Type B pancreatic cell (in vitro differentiated cells): ENCODE measurements around the gene COL23A1. TPM values are rescaled to one million over a fixed set of nuclear protein-coding genes. Genes with fewer than 3 reads are reported as not detected.

Source experiments
- DNase-seq: peaks from one replicate; pipeline ENCODE4 v3.0.0; 2021; ENCODE audit warnings: mixed read lengths; ENCODE audit not compliant: unreplicated experiment; ENCODE audit errors: extremely low spot score
- H3K27ac Mint-ChIP-seq: 2 replicates; pipeline ENCODE4 v1.8.0; 2021; ENCODE audit warnings: mild to moderate bottlenecking, mixed read lengths
- H3K27me3 Mint-ChIP-seq: 2 replicates; pipeline ENCODE4 v1.8.0; 2021; ENCODE audit warnings: mixed read lengths
- H3K36me3 Mint-ChIP-seq: 2 replicates; pipeline ENCODE4 v1.8.0; 2021; ENCODE audit warnings: mixed read lengths
- H3K4me1 Mint-ChIP-seq: one replicate; pipeline ENCODE4 v1.8.0; 2021; ENCODE audit warnings: mixed read lengths; ENCODE audit not compliant: unreplicated experiment
- H3K4me3 Mint-ChIP-seq: 2 replicates; pipeline ENCODE4 v1.8.0; 2021; ENCODE audit warnings: mild to moderate bottlenecking, mixed read lengths
- H3K9me3 Mint-ChIP-seq: 2 replicates; pipeline ENCODE4 v1.8.0; 2021; ENCODE audit warnings: mixed read lengths
- CTCF ChIP-seq: fragments of 200-600 bp; sonication (generic); conservative IDR thresholded peaks from 2 replicates; pipeline ENCODE4 v1.5.0; 2021; ENCODE audit warnings: antibody characterized with exemption, mild to moderate bottlenecking
- total RNA-seq: library from RNA; stranded (reverse); gene quantifications from 2 replicates; pipeline ENCODE4 v1.2.1, GENCODE V29; 2021; ENCODE audit warnings: low replicate concordance

Gene COL23A1
- total RNA-seq, 1 donor from 2014 or later: 15.5 TPM

- Mint-ChIP-seq H3K36me3 (no peaks in the 10 kb centered on the region), H3K4me1 (peaks cover 19% of the 10 kb centered on the region), H3K9me3 (no peaks in the 10 kb centered on the region), H3K4me3 (no peak overlapping the region), H3K27me3 (peaks cover 10% of the 10 kb centered on the region), H3K27ac (no peak overlapping the region)
- TF ChIP-seq CTCF: peak; percentile 27
- DNase-seq: no peak
Measured at GRCh38 chr5:178551468-178551867, 38.7 kb downstream of the COL23A1 start.

- Mint-ChIP-seq H3K4me3 (no peak overlapping the region), H3K9me3 (no peaks in the 10 kb centered on the region), H3K36me3 (no peaks in the 10 kb centered on the region), H3K4me1 (peaks cover 19% of the 10 kb centered on the region), H3K27ac (no peak overlapping the region), H3K27me3 (peaks cover 10% of the 10 kb centered on the region)
- peak; percentile 77 for TF ChIP-seq CTCF
- DNase-seq: no peak
Measured at GRCh38 chr5:178551059-178551458, 39.1 kb downstream of the COL23A1 start.

GRCh38 chr5:178548746-178549145 lies 41.4 kb downstream of the COL23A1 start:
- Mint-ChIP-seq H3K4me1 (peaks cover 26% of the 10 kb centered on the region), H3K27ac (no peak overlapping the region), H3K27me3 (peaks cover 6% of the 10 kb centered on the region), H3K4me3 (no peak overlapping the region), H3K9me3 (no peaks in the 10 kb centered on the region), H3K36me3 (no peaks in the 10 kb centered on the region)
- no peak for DNase-seq
- TF ChIP-seq CTCF: no peak

- Mint-ChIP-seq H3K4me3 (no peak overlapping the region), H3K9me3 (no peaks in the 10 kb centered on the region), H3K27ac (no peak overlapping the region), H3K4me1 (peaks cover 27% of the 10 kb centered on the region), H3K36me3 (no peaks in the 10 kb centered on the region), H3K27me3 (peaks cover 4% of the 10 kb centered on the region)
- no peak for TF ChIP-seq CTCF
- DNase-seq: no peak
Measured at GRCh38 chr5:178547753-178548415, 42.3 kb downstream of the COL23A1 start.

- H3K9me3 Mint-ChIP-seq: no peaks in the 10 kb centered on the region
- H3K4me3 Mint-ChIP-seq: no peak overlapping the region
- H3K4me1 Mint-ChIP-seq: peaks cover 34% of the 10 kb centered on the region
- no peak for DNase-seq
- H3K27ac Mint-ChIP-seq: no peak overlapping the region
- peaks cover 3% of the 10 kb centered on the region for H3K27me3 Mint-ChIP-seq
- no peak for TF ChIP-seq CTCF
- H3K36me3 Mint-ChIP-seq: no peaks in the 10 kb centered on the region
Measured at GRCh38 chr5:178547052-178547666, 43.0 kb downstream of the COL23A1 start.
